Measurements from ENCODE around the gene RAP1A. TPM values are rescaled to one million over a fixed set of nuclear protein-coding genes. Genes with fewer than 3 reads are reported as not detected.

The RAP1A gene
- total RNA-seq, 1 experiment from 2014 or later = 33.2 TPM

DNA sequence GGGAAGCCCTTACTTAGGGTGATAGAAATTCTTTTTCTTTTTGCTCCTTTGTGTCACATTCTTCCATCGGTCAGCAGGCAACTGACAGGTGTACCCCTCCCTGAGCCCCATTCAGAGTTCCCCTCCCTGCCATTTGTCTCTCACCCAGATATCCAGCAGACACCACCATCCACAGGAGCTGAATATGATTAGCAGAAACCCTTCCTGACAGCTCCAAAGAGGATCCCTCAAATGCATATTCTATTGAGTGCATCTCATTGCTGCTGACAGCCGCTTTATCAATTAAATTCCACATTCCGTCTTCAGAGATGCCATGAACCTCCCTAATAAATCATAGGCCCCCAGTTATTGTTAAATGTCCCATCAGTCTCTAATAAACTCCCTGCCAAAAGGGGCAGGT is 130.0 kb downstream of the RAP1A start:
- no peak overlapping the region for H3K27ac Mint-ChIP-seq (ENCODE audit: unreplicated experiment)

DNA sequence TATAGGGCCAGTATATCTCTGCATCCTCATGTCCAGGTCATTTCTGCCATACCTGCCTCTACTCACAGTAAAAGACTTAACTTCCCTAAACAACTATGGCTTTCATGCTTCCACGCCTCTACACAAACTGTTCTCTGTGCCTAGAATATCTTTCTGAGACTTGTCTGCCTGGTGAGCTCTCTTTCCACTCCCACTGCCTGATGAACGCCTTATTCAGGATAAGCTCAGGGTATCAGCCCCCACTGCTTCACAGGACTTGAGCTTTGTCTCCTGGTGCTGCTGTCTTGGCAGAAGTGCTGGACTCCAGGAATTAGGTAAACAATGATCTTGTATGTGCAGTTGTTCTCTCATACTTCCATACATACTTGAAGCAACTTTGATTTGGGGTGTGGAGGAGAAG is 131.3 kb downstream of the RAP1A start:
- BruUV-seq (replicated peaks) = no TSS peak
- TF ChIP-seq, protein P1, sequence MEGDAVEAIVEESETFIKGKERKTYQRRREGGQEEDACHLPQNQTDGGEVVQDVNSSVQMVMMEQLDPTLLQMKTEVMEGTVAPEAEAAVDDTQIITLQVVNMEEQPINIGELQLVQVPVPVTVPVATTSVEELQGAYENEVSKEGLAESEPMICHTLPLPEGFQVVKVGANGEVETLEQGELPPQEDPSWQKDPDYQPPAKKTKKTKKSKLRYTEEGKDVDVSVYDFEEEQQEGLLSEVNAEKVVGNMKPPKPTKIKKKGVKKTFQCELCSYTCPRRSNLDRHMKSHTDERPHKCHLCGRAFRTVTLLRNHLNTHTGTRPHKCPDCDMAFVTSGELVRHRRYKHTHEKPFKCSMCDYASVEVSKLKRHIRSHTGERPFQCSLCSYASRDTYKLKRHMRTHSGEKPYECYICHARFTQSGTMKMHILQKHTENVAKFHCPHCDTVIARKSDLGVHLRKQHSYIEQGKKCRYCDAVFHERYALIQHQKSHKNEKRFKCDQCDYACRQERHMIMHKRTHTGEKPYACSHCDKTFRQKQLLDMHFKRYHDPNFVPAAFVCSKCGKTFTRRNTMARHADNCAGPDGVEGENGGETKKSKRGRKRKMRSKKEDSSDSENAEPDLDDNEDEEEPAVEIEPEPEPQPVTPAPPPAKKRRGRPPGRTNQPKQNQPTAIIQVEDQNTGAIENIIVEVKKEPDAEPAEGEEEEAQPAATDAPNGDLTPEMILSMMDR (IDR thresholded peaks at IDR 0.05; ENCODE audit: unreplicated experiment) = no peak
- Mint-ChIP-seq H3K9me3 (ENCODE audit: low read depth, unreplicated experiment) (no peaks in the 10 kb centered on the region), H3K4me1 (ENCODE audit: low read depth, unreplicated experiment) (peaks cover 8% of the 10 kb centered on the region), H3K27me3 (ENCODE audit: unreplicated experiment) (peaks cover 64% of the 10 kb centered on the region), H3K36me3 (ENCODE audit: insufficient read depth, unreplicated experiment) (peaks cover 11% of the 10 kb centered on the region), H3K27ac (ENCODE audit: unreplicated experiment) (no peak overlapping the region), H3K4me3 (ENCODE audit: low read depth, unreplicated experiment) (no peak overlapping the region)
- no peak for DNase-seq
- intact Hi-C loops (cut with micrococcal nuclease; ENCODE audit: unreplicated experiment) = no loop called here
- CTCF ChIA-PET = no interaction called here

More for the DNA sequence above, 130.0 kb downstream of the RAP1A start:
- Mint-ChIP-seq H3K4me1 (ENCODE audit: low read depth, unreplicated experiment) (peaks cover 4% of the 10 kb centered on the region), H3K27me3 (ENCODE audit: unreplicated experiment) (peaks cover 64% of the 10 kb centered on the region), H3K36me3 (ENCODE audit: insufficient read depth, unreplicated experiment) (no peaks in the 10 kb centered on the region), H3K9me3 (ENCODE audit: low read depth, unreplicated experiment) (no peaks in the 10 kb centered on the region), H3K4me3 (ENCODE audit: low read depth, unreplicated experiment) (no peak overlapping the region)
- DNase-seq = no peak
- intact Hi-C loops (cut with micrococcal nuclease; ENCODE audit: unreplicated experiment) = loop anchor here (5.0 kb wide), 2 partner anchors 37 to 267 kb away; no protein-coding TSS in a partner anchor
- TF ChIP-seq, protein P1 (IDR thresholded peaks at IDR 0.05; ENCODE audit: unreplicated experiment) = no peak
- BruUV-seq (replicated peaks) = no TSS peak
- CTCF ChIA-PET = no interaction called here

DNA sequence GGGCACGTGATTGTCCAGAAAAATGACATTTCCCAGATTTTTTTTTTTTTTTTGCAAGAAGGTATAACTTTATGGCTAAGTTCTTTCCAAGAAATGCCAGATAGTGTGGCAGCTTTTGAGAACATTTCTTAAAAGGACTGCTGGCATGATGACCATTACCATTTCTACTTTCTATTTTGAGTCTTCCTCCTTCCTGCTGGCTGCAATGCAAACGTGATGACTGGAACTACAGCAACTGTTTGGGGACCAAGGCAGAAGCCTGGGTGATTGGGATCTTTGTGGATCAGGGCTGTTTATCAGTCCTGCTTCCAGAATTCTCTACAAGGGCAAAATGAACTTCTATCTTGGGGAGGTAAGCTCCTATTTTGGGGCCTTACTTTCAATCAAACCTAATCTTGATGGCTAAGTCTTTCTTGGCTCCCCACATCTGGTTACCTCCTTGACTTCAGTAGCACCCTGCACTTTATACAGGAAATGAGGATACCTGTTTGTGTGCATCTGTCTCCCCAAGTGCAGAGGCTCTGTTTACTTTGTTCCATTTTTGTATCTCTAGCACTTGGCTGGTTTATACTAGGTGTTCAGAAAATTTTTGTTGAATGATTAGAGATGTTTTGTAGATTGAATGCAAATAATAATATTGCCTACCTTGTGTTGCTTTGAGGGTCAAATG is 132.5 kb downstream of the RAP1A start:
- intact Hi-C loops (cut with micrococcal nuclease; ENCODE audit: unreplicated experiment) = no loop called here
- TF ChIP-seq, protein P1 (IDR thresholded peaks at IDR 0.05; ENCODE audit: unreplicated experiment) = no peak
- H3K4me3 Mint-ChIP-seq (ENCODE audit: low read depth, unreplicated experiment) = no peak overlapping the region
- no TSS peak for BruUV-seq (replicated peaks)
- H3K36me3 Mint-ChIP-seq (ENCODE audit: insufficient read depth, unreplicated experiment) = peaks cover 19% of the 10 kb centered on the region
- peaks cover 55% of the 10 kb centered on the region for H3K27me3 Mint-ChIP-seq (ENCODE audit: unreplicated experiment)
- H3K9me3 Mint-ChIP-seq (ENCODE audit: low read depth, unreplicated experiment) = no peaks in the 10 kb centered on the region
- H3K4me1 Mint-ChIP-seq (ENCODE audit: low read depth, unreplicated experiment) = peaks cover 8% of the 10 kb centered on the region
- no peak for DNase-seq
- no peak overlapping the region for H3K27ac Mint-ChIP-seq (ENCODE audit: unreplicated experiment)
- CTCF ChIA-PET = interaction anchor here (0.5 kb wide), 1 partner anchor 233 kb away, joined by 3 read pairs; no protein-coding TSS in a partner anchor

DNA sequence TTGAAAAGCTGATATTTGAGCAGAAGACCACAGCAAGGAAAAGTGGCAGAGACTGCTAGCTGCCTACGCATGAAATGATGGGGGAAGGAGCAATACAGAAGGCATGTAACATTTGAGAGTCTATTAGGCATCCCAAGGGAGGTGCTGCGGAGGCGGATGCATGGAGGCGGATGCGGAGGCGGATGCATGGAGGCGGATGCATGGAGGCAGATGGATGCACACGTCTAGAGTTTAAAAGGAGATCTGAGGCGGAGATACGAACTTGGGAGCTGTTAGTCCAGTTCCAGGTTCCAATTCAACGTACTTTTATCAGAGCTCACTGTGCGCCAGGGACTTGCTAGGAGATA is 135.4 kb downstream of the RAP1A start:
- Mint-ChIP-seq H3K36me3 (ENCODE audit: insufficient read depth, unreplicated experiment) (peaks cover 28% of the 10 kb centered on the region), H3K27ac (ENCODE audit: unreplicated experiment) (peak overlapping the region; percentile 87), H3K9me3 (ENCODE audit: low read depth, unreplicated experiment) (no peaks in the 10 kb centered on the region), H3K27me3 (ENCODE audit: unreplicated experiment) (peaks cover 26% of the 10 kb centered on the region), H3K4me3 (ENCODE audit: low read depth, unreplicated experiment) (peak overlapping the region; percentile 81), H3K4me1 (ENCODE audit: low read depth, unreplicated experiment) (peaks cover 17% of the 10 kb centered on the region)
- TF ChIP-seq, protein P1 (IDR thresholded peaks at IDR 0.05; ENCODE audit: unreplicated experiment) = no peak
- CTCF ChIA-PET = interaction anchor here (0.9 to 1.3 kb wide), 2 partner anchors 40 to 273 kb away, joined by 4 read pairs; no protein-coding TSS in a partner anchor
- intact Hi-C loops (cut with micrococcal nuclease; ENCODE audit: unreplicated experiment) = no loop called here
- DNase-seq = peak; percentile 22
- BruUV-seq (replicated peaks) = TSS peak; percentile 70
